Stimulated activated effector memory CD8-positive, alpha-beta T cell treated with anti-CD3 and anti-CD28 coated beads, Interleukin-12 subunit alpha, Interleukin-12 subunit beta, amount 100 ng/mL, for 72 hours (primary cell): Measurements from ENCODE around the gene MKS1.
A peak's percentile ranks its signal among the peaks of the same experiment; 100 is the strongest.

Experiments
- ATAC-seq: fragments of 150-1000 bp; cut with Tn5 transposase; 2 replicates; pipeline ENCODE4 v1.10.0; 2021
- DNase-seq, 2 donors: peaks; one replicate each; pipeline ENCODE4 v3.0.0; 2021 to 2022; ENCODE audit warnings: low spot score in 2 of 2
- H3K27ac Mint-ChIP-seq: one replicate; pipeline ENCODE4 v1.8.0; 2022; ENCODE audit warnings: mild to moderate bottlenecking, mixed read lengths
- H3K36me3 Mint-ChIP-seq: one replicate; pipeline ENCODE4 v1.8.0; 2022; ENCODE audit warnings: mild to moderate bottlenecking, mixed read lengths
- H3K4me1 Mint-ChIP-seq: one replicate; pipeline ENCODE4 v1.8.0; 2022; ENCODE audit warnings: mixed read lengths
- H3K4me3 Mint-ChIP-seq: one replicate; pipeline ENCODE4 v1.8.0; 2022; ENCODE audit warnings: mild to moderate bottlenecking, mixed read lengths
- H3K9me3 Mint-ChIP-seq: one replicate; pipeline ENCODE4 v1.8.0; 2022; ENCODE audit warnings: mixed read lengths

Gene MKS1

DNA sequence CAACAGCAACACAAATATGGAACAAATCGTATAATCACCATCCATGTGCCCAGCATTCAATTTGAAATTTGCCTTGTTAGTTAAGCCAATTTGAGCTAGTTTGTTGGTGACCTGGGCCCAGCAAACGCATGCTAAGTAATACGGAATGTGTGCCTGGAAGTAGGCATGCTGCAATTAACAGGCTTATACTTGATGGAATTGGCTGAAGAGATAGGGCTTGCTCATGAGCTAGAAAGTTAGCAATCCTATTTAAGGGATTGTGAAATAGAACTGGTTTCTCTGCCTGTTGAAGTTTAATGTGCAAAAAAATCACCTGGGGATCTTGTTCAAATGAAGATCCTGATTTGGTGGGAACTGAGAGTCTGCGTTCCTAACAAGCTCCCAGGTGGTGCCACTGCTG, 10.8 kb upstream of the MKS1 start:
- Mint-ChIP-seq H3K27ac (no peak overlapping the region), H3K36me3 (no peaks in the 10 kb centered on the region), H3K9me3 (no peaks in the 10 kb centered on the region), H3K4me3 (no peak overlapping the region), H3K4me1 (peaks cover 9% of the 10 kb centered on the region)
- DNase-seq = no peak
- no peak for ATAC-seq

DNA sequence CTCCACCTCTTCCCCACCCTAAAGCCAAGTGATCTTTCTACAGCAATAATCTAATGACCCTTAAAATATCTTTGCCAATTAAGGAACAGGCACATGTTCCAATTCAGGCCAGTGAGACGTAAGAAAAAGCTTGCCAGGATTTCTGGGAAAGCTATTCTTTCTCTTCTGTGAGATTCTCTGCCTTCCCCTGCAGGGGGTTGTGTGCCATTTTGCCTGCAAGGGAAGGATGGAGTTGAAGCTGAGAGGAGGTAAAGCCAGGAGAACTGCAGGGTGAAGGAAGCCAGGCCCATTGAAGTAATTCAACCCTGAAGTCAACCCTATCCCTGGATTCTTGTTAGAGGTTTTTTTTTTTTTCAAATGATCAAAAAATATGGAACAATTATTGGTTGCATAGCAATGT, 10.3 kb upstream of the MKS1 start:
- H3K4me3 Mint-ChIP-seq = no peak overlapping the region
- H3K36me3 Mint-ChIP-seq = no peaks in the 10 kb centered on the region
- ATAC-seq (no peak), DNase-seq (no peak)
- no peak overlapping the region for H3K27ac Mint-ChIP-seq
- peaks cover 11% of the 10 kb centered on the region for H3K4me1 Mint-ChIP-seq
- H3K9me3 Mint-ChIP-seq = no peaks in the 10 kb centered on the region

DNA sequence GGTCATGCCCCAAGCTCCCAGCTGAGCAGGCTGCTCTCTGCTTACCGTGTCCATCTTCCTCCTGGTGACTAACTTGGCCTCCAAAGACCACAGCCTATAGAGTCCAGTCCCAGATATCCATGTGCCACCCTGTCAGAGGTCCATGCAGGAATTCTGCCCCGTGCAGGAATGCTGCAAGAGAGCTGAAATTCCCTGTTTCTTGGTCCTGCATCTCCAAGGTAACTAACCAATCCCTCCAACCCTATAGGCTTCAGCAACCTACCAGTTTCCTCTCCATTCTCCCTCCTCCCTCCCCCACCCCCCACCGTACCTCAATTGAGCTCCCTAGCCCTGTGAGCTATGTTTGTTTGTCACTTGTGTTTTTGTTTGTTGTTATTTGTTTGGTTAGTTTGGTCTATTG, 9.6 kb upstream of the MKS1 start:
- Mint-ChIP-seq H3K36me3 (no peaks in the 10 kb centered on the region), H3K4me3 (no peak overlapping the region), H3K4me1 (peaks cover 13% of the 10 kb centered on the region), H3K27ac (no peak overlapping the region), H3K9me3 (no peaks in the 10 kb centered on the region)
- ATAC-seq (no peak), DNase-seq (no peak)

DNA sequence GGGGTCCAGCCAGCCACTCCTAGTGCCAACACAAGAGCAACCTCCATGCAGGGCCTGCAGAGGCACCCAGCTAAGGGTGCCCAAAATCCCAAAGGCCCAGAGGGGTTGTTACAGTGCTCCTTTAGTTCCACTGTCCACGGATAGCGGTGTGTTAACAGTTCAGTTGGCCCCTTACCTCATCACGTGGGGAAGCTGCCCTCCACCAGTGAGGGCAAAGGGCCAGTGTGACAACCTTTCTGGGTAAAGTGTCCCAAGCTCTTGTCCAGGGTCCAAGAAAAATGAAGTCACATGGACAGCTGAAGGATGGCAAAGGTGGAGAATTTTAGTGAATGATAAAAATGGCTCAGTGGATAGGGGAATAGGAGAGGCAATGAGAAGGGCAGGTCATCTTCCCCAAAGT, 8.7 kb upstream of the MKS1 start:
- peaks cover 11% of the 10 kb centered on the region for H3K4me1 Mint-ChIP-seq
- no peak for DNase-seq
- H3K36me3 Mint-ChIP-seq = no peaks in the 10 kb centered on the region
- H3K9me3 Mint-ChIP-seq = no peaks in the 10 kb centered on the region
- H3K4me3 Mint-ChIP-seq = no peak overlapping the region
- no peak for ATAC-seq
- H3K27ac Mint-ChIP-seq = no peak overlapping the region

DNA sequence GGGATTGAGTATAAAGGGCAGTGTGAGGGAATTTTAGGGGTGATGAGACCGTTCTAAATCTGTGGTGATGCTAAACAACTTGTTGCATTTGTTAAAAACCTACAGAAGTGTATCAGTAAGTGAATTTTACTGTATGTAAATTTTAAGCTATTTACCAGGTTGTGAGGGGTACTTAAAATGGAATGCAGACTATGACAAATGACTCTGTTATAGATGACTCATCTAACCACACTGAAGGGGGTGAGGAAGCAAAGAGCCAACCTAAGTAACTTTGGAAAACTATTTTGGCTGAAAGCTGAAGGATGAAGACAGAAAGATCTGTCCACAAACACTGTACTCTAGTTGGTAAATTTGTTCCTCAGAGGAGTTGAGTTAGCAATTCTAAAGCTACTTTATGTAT, 5.3 kb upstream of the MKS1 start:
- H3K9me3 Mint-ChIP-seq = no peaks in the 10 kb centered on the region

DNA sequence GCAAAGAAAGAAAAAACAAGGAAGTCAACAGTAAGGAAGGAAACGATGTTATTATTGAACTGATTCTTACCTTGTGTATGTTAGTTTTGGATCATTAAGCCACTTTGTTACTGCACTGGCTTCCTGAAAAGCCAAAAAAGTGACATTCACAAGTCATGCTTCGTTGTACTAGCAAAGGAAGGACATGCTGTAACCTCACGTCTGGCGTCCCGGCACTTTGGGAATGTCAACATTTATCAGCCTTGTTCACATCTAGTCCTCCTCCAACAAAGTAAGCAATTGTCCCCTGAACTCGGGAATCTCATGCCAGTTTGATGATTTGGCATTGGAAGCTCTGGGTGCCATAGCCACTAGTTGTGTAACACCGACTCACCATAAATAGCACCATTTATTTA, 731 bp upstream of the MKS1 start:
- H3K36me3 Mint-ChIP-seq = peaks cover 28% of the 10 kb centered on the region
- H3K9me3 Mint-ChIP-seq = no peaks in the 10 kb centered on the region
- peak overlapping the region; percentile 79 for H3K4me3 Mint-ChIP-seq
- ATAC-seq = no peak
- DNase-seq = no peak
- peak overlapping the region; percentile 92 for H3K27ac Mint-ChIP-seq
- H3K4me1 Mint-ChIP-seq = peaks cover 19% of the 10 kb centered on the region

More for the DNA sequence above, 5.3 kb upstream of the MKS1 start:
- peaks cover 8% of the 10 kb centered on the region for H3K4me1 Mint-ChIP-seq
- H3K27ac Mint-ChIP-seq = no peak overlapping the region
- H3K36me3 Mint-ChIP-seq = peaks cover 2% of the 10 kb centered on the region
- no peak overlapping the region for H3K4me3 Mint-ChIP-seq
- peak; percentile 65 for ATAC-seq
- DNase-seq = no peak

DNA sequence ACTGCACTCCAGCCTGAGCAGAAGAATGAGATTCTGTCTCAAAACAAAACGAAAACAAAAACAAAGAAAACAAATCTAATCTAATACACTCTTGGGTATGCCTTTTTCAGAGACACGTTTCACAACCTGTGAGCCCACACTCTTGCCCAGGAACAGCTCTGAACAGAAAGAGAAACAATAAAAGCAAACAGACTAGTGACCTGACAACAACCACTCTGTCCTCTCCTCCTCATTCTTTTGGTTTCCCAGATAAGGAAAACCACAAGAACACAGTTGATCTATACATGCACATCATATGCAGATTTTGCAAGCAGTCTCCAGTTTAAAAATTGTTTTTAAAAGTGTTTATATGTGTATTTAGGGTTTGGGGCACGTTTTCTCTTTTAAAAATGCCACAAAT, 1.3 kb downstream of the MKS1 start:
- peaks cover 36% of the 10 kb centered on the region for H3K36me3 Mint-ChIP-seq
- ATAC-seq (no peak), DNase-seq (no peak)
- peaks cover 15% of the 10 kb centered on the region for H3K4me1 Mint-ChIP-seq
- H3K9me3 Mint-ChIP-seq = no peaks in the 10 kb centered on the region
- peak overlapping the region; percentile 92 for H3K27ac Mint-ChIP-seq
- H3K4me3 Mint-ChIP-seq = peak overlapping the region; percentile 79

DNA sequence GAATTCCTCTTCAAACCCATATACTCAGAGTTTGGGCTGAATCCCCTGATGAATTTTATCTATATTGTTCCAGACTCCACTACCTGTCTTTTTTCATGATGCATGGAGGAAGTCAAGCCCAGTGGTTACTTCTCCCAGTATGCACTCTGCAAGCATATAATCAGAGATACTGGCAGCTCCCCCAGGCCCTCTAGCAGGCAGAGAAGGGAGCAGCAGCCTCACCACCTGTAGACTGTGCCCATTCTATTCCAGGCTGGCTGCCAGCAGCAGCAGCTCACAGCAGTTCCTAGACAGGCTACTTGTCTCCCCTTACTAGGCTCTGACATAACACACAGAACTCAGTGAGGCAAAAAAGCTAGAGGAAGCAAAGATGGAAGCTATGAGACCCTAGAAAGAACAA, 3.4 kb downstream of the MKS1 start:
- Mint-ChIP-seq H3K4me1 (peaks cover 15% of the 10 kb centered on the region), H3K9me3 (no peaks in the 10 kb centered on the region), H3K36me3 (peaks cover 50% of the 10 kb centered on the region), H3K4me3 (no peak overlapping the region), H3K27ac (no peak overlapping the region)
- no peak for ATAC-seq
- no peak for DNase-seq

DNA sequence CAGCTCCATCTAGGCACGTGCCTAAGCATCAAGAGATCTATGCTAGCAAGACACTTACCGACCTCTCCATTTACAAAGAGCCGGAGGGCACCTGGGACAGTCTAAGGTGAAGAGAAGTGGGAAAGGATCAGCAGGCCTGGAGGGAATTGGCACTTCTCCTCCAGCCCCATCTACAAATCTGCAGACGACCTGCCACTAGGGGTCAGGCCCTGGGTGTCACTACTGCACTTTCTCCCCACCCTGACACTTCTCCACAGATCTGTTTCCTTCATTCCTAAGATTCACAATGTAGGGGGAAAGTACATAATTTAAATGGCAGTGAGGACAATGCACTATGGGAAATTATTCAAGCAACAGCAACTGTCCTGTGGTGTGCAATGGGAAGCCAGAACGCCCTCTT, 8.1 kb downstream of the MKS1 start:
- H3K36me3 Mint-ChIP-seq = peaks cover 48% of the 10 kb centered on the region
- no peak overlapping the region for H3K4me3 Mint-ChIP-seq
- no peaks in the 10 kb centered on the region for H3K9me3 Mint-ChIP-seq
- no peak for DNase-seq
- no peaks in the 10 kb centered on the region for H3K4me1 Mint-ChIP-seq
- ATAC-seq = no peak
- no peak overlapping the region for H3K27ac Mint-ChIP-seq

DNA sequence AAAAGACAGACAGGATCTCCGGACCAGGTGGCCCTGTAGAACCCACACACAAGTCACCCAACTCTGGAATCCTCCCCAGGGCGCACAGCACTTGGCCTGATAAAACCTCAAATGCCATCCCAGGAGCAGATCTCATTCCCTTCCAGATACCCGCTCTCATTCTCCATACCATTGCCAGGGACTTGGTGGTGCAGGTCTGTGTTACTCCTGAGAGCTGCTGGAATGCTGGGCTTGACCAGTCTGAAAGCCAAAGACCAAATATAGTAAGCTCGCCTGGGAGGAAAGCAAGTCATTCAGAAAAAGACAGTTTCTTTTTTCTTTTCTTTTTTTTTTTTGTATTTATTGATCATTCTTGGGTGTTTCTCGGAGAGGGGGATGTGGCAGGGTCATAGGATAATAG, 10.7 kb downstream of the MKS1 start:
- no peak for ATAC-seq
- peaks cover 33% of the 10 kb centered on the region for H3K36me3 Mint-ChIP-seq
- H3K9me3 Mint-ChIP-seq = no peaks in the 10 kb centered on the region
- H3K4me3 Mint-ChIP-seq = no peak overlapping the region
- no peak for DNase-seq
- H3K4me1 Mint-ChIP-seq = no peaks in the 10 kb centered on the region
- no peak overlapping the region for H3K27ac Mint-ChIP-seq

DNA sequence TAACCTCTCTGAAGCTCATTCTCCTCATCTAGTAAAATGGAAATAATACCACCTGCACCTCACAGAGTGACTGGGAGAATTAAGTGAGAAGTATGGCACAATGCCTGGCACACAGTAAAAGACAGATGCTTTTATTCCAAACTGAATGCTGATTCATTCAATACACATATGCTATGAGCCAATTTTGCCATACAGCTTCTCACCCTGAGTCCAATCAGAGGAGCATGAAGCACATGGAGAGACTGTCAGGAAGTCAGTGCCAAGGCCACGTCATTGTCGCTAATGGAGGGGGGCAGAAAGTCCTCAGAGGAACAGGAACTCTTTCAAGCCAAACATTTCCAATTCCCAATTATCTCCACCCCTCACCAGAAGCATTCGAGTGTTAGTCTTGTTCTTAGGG, 11.6 kb downstream of the MKS1 start:
- Mint-ChIP-seq H3K27ac (peak overlapping the region; percentile 20), H3K4me3 (no peak overlapping the region), H3K36me3 (peaks cover 27% of the 10 kb centered on the region), H3K4me1 (no peaks in the 10 kb centered on the region), H3K9me3 (no peaks in the 10 kb centered on the region)
- DNase-seq (no peak), ATAC-seq (no peak)

DNA sequence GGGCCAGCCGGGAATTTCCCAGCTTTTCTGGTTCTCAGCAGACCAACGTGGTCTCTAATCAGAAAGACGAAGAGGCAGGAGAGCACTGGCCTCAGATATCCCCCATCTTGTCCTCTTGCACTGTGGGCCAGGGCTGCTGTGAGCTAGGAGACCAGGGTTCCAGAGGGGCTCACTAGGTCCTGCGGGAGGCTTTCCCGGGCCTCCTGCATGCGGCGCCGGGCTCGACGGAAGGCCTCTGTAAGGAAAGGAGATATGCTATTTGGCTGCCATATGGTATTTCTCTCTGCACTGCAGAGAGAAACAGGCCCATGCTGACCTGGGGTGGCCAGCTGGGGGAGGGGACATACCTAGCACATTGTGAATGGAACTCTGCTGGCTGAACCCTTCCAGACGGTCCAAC, 13.1 kb downstream of the MKS1 start:
- no peak overlapping the region for H3K27ac Mint-ChIP-seq
- H3K9me3 Mint-ChIP-seq = no peaks in the 10 kb centered on the region
- peaks cover 16% of the 10 kb centered on the region for H3K36me3 Mint-ChIP-seq
- ATAC-seq (no peak), DNase-seq (no peak)
- no peaks in the 10 kb centered on the region for H3K4me1 Mint-ChIP-seq
- H3K4me3 Mint-ChIP-seq = no peak overlapping the region

DNA sequence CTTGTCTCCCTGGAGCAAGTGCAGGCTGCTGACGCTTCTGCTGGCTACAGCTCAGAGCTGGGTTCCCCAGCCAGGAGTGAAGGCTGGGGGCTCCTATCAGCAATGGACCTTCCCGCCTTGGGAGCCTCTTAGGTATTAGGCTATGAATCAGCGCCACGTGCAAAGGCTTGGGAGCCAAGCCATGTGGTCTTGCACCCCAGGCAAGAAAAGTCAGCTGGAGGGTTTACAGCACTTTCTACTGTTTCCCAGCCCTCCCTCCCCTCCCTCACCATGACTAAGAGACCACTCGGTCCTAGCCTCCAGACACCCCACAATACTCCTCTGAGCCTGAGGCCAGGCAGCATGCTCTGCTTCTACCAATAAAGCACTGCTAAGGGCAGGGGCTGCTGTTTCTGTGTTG, 14.3 kb downstream of the MKS1 start:
- Mint-ChIP-seq H3K27ac (no peak overlapping the region), H3K4me3 (no peak overlapping the region), H3K4me1 (peaks cover 6% of the 10 kb centered on the region), H3K36me3 (peaks cover 10% of the 10 kb centered on the region), H3K9me3 (no peaks in the 10 kb centered on the region)
- ATAC-seq = no peak
- no peak for DNase-seq

DNA sequence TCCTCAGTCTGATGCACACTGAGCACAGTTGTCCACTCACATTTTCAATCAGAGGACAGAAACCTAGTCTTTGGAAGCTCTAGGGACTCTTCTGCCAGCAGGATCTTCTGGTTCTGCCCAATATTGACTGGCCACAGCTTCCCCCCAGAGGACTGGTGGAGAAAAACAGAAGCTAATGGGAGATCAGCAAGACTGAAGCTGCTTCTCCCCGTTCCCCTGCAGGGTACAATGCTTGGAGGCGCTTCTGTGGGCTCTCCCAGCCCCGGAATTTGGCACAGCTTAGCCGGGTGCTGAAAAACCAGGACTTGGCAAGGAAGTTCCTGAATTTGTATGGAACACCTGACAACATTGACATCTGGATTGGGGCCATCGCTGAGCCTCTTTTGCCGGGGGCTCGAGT, 16.2 kb downstream of the MKS1 start:
- Mint-ChIP-seq H3K36me3 (no peaks in the 10 kb centered on the region), H3K9me3 (no peaks in the 10 kb centered on the region), H3K27ac (no peak overlapping the region), H3K4me3 (no peak overlapping the region), H3K4me1 (peaks cover 6% of the 10 kb centered on the region)
- ATAC-seq = no peak
- no peak for DNase-seq

DNA sequence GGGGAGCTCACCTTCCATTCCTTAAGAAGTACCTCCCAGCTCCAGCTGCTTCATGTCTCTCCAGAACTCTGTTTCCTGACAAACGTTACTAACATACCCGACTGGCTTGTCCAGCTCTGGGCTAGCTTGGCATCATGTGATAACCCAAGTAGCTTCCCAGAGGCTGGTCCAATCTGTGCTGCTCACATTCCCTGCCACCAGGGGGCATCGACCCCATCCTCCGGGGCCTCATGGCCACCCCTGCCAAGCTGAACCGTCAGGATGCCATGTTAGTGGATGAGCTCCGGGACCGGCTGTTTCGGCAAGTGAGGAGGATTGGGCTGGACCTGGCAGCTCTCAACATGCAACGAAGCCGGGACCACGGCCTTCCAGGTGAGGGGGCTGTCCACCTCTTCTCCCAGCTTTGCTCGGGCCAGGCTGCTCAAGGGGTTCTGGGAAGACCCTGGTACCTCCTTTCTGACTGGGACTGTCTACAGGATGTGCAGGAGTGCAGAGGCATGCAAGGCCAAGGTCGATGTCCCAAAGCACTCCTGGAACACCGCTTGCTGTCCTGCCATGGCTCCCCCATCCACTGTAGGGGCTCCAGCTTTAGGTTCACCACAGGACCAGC, 18.9 kb downstream of the MKS1 start:
- Mint-ChIP-seq H3K36me3 (no peaks in the 10 kb centered on the region), H3K9me3 (no peaks in the 10 kb centered on the region), H3K4me1 (peaks cover 6% of the 10 kb centered on the region), H3K4me3 (no peak overlapping the region), H3K27ac (no peak overlapping the region)
- peak; percentile 84 for ATAC-seq
- DNase-seq = peak; percentile 34 to 74

DNA sequence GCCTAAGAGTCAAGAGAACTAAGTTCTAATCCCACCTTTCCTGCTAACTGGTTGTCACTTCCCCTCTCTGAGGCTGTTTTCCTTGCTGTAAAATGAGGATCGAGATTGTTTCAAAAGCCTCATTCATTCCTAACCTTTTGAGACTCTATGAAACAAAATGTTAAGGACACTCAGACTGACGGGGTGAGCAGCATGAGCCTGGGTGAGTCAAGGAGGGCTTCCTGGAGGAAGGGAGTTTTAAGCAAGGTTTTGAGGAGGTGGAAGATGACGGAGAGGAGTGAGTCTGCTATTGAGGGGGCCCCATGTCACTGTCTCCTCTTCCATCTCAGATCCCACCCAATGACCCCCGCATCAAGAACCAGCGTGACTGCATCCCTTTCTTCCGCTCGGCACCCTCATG, 22.4 kb downstream of the MKS1 start:
- Mint-ChIP-seq H3K9me3 (no peaks in the 10 kb centered on the region), H3K36me3 (no peaks in the 10 kb centered on the region), H3K4me3 (no peak overlapping the region), H3K27ac (no peak overlapping the region), H3K4me1 (peaks cover 6% of the 10 kb centered on the region)
- DNase-seq (no peak), ATAC-seq (no peak)

DNA sequence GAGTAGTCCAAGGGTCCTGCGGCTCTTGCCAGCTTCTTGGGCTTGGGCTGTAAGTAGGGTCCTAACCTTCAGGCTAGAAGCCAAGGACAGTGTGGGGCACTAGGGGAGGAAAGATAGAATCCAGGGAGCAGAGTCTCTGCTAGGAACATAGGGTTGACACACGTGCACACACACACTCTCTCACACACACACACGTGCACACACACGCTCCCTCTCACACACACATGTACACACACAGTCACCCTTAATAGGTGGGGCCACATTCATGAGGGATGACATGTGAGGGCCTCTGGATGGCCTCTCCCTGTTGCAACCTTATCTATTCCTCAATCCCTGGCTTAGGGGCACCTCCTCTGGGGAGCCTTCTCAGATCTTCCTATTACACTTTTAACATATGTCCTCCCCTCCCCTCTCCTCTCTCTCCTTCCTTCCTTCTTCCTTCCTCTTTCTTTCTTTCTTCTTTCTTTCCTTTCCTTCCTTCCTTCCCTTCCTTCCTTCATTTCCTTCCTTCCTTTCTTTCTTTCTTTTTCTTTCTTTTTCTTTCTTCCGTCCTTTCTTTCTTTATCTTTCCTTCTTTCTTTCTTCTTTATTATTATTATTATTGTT, 23.4 kb downstream of the MKS1 start:
- no peak for ATAC-seq
- no peak for DNase-seq
- Mint-ChIP-seq H3K27ac (no peak overlapping the region), H3K4me1 (peaks cover 11% of the 10 kb centered on the region), H3K36me3 (no peaks in the 10 kb centered on the region), H3K4me3 (no peak overlapping the region), H3K9me3 (no peaks in the 10 kb centered on the region)
